ENCODE measurements around the gene RANBP10.

GRCh38 chr16:67800338-67800926 is 5.9 kb downstream of the RANBP10 start:
- TF ChIP-seq GATA3 (IDR thresholded peaks at IDR 0.05; ENCODE audit: low read depth, low read length) = no peak
- no peak for TF ChIP-seq GATA2 (IDR thresholded peaks at IDR 0.05; ENCODE audit: low read depth, low read length)

Data from SH-SY5Y (cell line).